PC-9 (cell line): Measurements from ENCODE around the gene CA12. TPM values are rescaled to one million over a fixed set of nuclear protein-coding genes. Genes with fewer than 3 reads are reported as not detected.

ENCODE experiments used
- BruUV-seq: library from RNA; stranded (reverse); fragments of 400-500 nt; replicated peaks from 2 replicates; lab custom pipeline; 2021; lab: Mats Ljungman, UMichigan
- CTCF ChIA-PET: fragments of 300-600 bp; sonication (Branson Sonifier 250); formaldehyde crosslinking; loops from one replicate; lab custom pipeline; 2022; ENCODE audit warnings: antibody characterized with exemption; lab: Charles Lee
- POLR2A ChIA-PET: fragments of 300-600 bp; sonication (Branson Sonifier 250); formaldehyde crosslinking; loops from one replicate; lab custom pipeline; 2022; ENCODE audit warnings: antibody characterized with exemption; ENCODE audit not compliant: unreplicated experiment; lab: Charles Lee
- DNase-seq, 2 experiments: peaks; one replicate each; pipeline versions ENCODE4 v3.0.0 to v3.0.0-alpha.2; 2015 to 2022; ENCODE audit warnings: mixed read lengths in 1 of 2
- H2AFZ ChIP-seq: fragments of 200-600 bp; sonication (generic); 2 replicates; pipeline ENCODE4 v1.8.1; 2017; ENCODE audit warnings: antibody characterized with exemption
- H3F3A ChIP-seq: fragments of 200-600 bp; sonication (generic); 2 replicates; pipeline ENCODE4 v1.8.1; 2017; ENCODE audit warnings: antibody characterized with exemption, mild to moderate bottlenecking, low read depth; ENCODE audit not compliant: insufficient read depth
- H3K27ac ChIP-seq: fragments of 200-600 bp; sonication (generic); 2 replicates; pipeline ENCODE4 v1.6.1; 2016; ENCODE audit warnings: mixed run types
- H3K27me3 ChIP-seq: fragments of 200-600 bp; sonication (generic); 2 replicates; pipeline ENCODE4 v1.6.1; 2016; ENCODE audit warnings: low read depth, mixed run types; ENCODE audit not compliant: insufficient read depth
- H3K36me3 ChIP-seq: fragments of 200-600 bp; sonication (generic); 2 replicates; pipeline ENCODE4 v1.6.1; 2016; ENCODE audit warnings: low read depth, mixed run types
- H3K4me1 ChIP-seq: fragments of 200-600 bp; sonication (generic); replicated peaks from 2 replicates; pipeline ENCODE4 v1.6.1; 2016; ENCODE audit warnings: mixed run types; ENCODE audit not compliant: insufficient read depth
- H3K4me2 ChIP-seq: fragments of 200-600 bp; sonication (generic); 2 replicates; pipeline ENCODE4 v1.6.1; 2017; ENCODE audit warnings: mixed run types
- H3K4me3 ChIP-seq: fragments of 200-600 bp; sonication (generic); 2 replicates; pipeline ENCODE4 v1.6.1; 2016; ENCODE audit warnings: mixed run types
- H3K79me2 ChIP-seq: fragments of 200-600 bp; sonication (generic); 2 replicates; pipeline ENCODE4 v1.6.1; 2017; ENCODE audit warnings: low read depth, mixed run types
- H3K9me2 ChIP-seq: fragments of 200-600 bp; sonication (generic); 2 replicates; pipeline ENCODE4 v1.8.1; 2017; ENCODE audit warnings: mild to moderate bottlenecking; ENCODE audit not compliant: insufficient read depth
- H3K9me3 ChIP-seq: fragments of 200-600 bp; sonication (generic); 2 replicates; pipeline ENCODE4 v1.8.1; 2016; ENCODE audit warnings: low read depth; ENCODE audit not compliant: insufficient read depth
- H4K20me1 ChIP-seq: fragments of 200-600 bp; sonication (generic); 2 replicates; pipeline ENCODE4 v1.8.1; 2017; ENCODE audit not compliant: insufficient read depth
- CTCF ChIP-seq: fragments of 200-600 bp; sonication (generic); conservative IDR thresholded peaks from 2 replicates; pipeline ENCODE4 v1.6.1; 2017; ENCODE audit warnings: mixed run types, antibody characterized with exemption, mild to moderate bottlenecking, moderate library complexity
- EZH2 ChIP-seq: fragments of 200-600 bp; sonication (generic); IDR thresholded peaks from 2 replicates; pipeline ENCODE4 v1.8.0; 2017; ENCODE audit warnings: antibody characterized with exemption, low read depth
- intact Hi-C: fragments of 100-400 bp; cut with micrococcal nuclease; formaldehyde crosslinking; loops from one replicate; pipeline ENCODE4 v1.10.0; 2022; ENCODE audit not compliant: unreplicated experiment
- total RNA-seq: library from RNA; stranded (reverse); gene quantifications from 2 replicates; pipeline ENCODE4 v1.2.3, GENCODE V29; 2021

CA12 gene
- total RNA-seq, 1 experiment from 2014 or later = 4.6 TPM

- DNase-seq = no peak
- no peak overlapping the region for H3K4me3 ChIP-seq
- H3K36me3 ChIP-seq = no peaks in the 10 kb centered on the region
- H3K9me3 ChIP-seq = no peaks in the 10 kb centered on the region
- no TSS peak for BruUV-seq
- no peaks in the 10 kb centered on the region for H4K20me1 ChIP-seq
- POLR2A ChIA-PET = no interaction called here
- H3K79me2 ChIP-seq = no peaks in the 10 kb centered on the region
- CTCF ChIA-PET = no interaction called here
- no peak for TF ChIP-seq EZH2
- no peak for TF ChIP-seq CTCF
- H3K27me3 ChIP-seq = no peaks in the 10 kb centered on the region
- no peaks in the 10 kb centered on the region for H3K4me1 ChIP-seq
- H3K4me2 ChIP-seq = no peak overlapping the region
- H3F3A ChIP-seq = no peaks in the 10 kb centered on the region
- H3K9me2 ChIP-seq = no peaks in the 10 kb centered on the region
- no peak overlapping the region for H3K27ac ChIP-seq
- intact Hi-C loops = no loop called here
- no peak overlapping the region for H2AFZ ChIP-seq
Measured at GRCh38 chr15:63357731-63358130, 23.9 kb downstream of the CA12 start.

- Histone ChIP-seq H3K4me1 (no peaks in the 10 kb centered on the region), H3K27ac (no peak overlapping the region), H3K9me3 (no peaks in the 10 kb centered on the region), H3K27me3 (no peaks in the 10 kb centered on the region), H3K4me2 (no peak overlapping the region), H3K9me2 (no peaks in the 10 kb centered on the region), H3K4me3 (no peak overlapping the region), H3F3A (no peaks in the 10 kb centered on the region), H2AFZ (no peak overlapping the region), H4K20me1 (no peaks in the 10 kb centered on the region), H3K79me2 (no peaks in the 10 kb centered on the region), H3K36me3 (no peaks in the 10 kb centered on the region)
- no peak for DNase-seq
- ChIA-PET POLR2A (interaction anchor here (0.6 kb wide), 1 partner anchor 9 kb away, joined by 23 read pairs; no protein-coding TSS in a partner anchor), CTCF (interaction anchor here (0.6 to 0.7 kb wide), 2 partner anchors 19 to 814 kb away, joined by 4 to 5 read pairs; no protein-coding TSS in a partner anchor)
- BruUV-seq = no TSS peak
- TF ChIP-seq EZH2 = no peak
- TF ChIP-seq CTCF = no peak
- intact Hi-C loops = no loop called here
Measured at GRCh38 chr15:63357061-63357460, 24.6 kb downstream of the CA12 start.

- Histone ChIP-seq H3K4me3 (no peak overlapping the region), H3K4me1 (no peaks in the 10 kb centered on the region), H3K4me2 (no peak overlapping the region), H3K9me2 (no peaks in the 10 kb centered on the region), H4K20me1 (no peaks in the 10 kb centered on the region), H3F3A (no peaks in the 10 kb centered on the region), H2AFZ (no peak overlapping the region), H3K36me3 (no peaks in the 10 kb centered on the region), H3K9me3 (no peaks in the 10 kb centered on the region), H3K27ac (no peak overlapping the region), H3K79me2 (no peaks in the 10 kb centered on the region), H3K27me3 (no peaks in the 10 kb centered on the region)
- no peak for DNase-seq
- no TSS peak for BruUV-seq
- POLR2A ChIA-PET = no interaction called here
- intact Hi-C loops = no loop called here
- CTCF ChIA-PET = no interaction called here
- TF ChIP-seq CTCF (no peak), EZH2 (no peak)
Measured at GRCh38 chr15:63354821-63355650, 26.6 kb downstream of the CA12 start.
